Amygdala (tissue), 56 donors: ENCODE measurements around the gene CYP4F2.
A peak's percentile ranks its signal among the peaks of the same experiment; 100 is the strongest.
"Not testable (repeated sequence)": the region's sequence is repeated elsewhere in the genome, so short reads cannot be mapped to it uniquely, and the experiment has no call there.

Experiments
- DNase-seq, 56 donors: peaks; one replicate each; lab custom pipeline; 2025; lab: John Stamatoyannopoulos, UW

The CYP4F2 gene

GRCh38 chr19:15862444-15862843 is 35.4 kb downstream of the CYP4F2 start:
- no peak for DNase-seq

- DNase-seq = no peak
Measured at GRCh38 chr19:15860522-15860921, 37.4 kb downstream of the CYP4F2 start.

- DNase-seq = no peak
Measured at GRCh38 chr19:15859187-15859586, 38.7 kb downstream of the CYP4F2 start.

GRCh38 chr19:15850385-15850784 is 47.5 kb downstream of the CYP4F2 start:
- no peak for DNase-seq

- DNase-seq = no peak
Measured at GRCh38 chr19:15846923-15847322, 51.0 kb downstream of the CYP4F2 start.

- DNase-seq = not testable (repeated sequence)
Measured at GRCh38 chr19:15843894-15844222, 54.0 kb downstream of the CYP4F2 start.

- no peak for DNase-seq
Measured at GRCh38 chr19:15843203-15843893, 54.5 kb downstream of the CYP4F2 start.

GRCh38 chr19:15841875-15842569 is 55.9 kb downstream of the CYP4F2 start:
- DNase-seq = no peak

- no peak for DNase-seq
Measured at GRCh38 chr19:15840833-15841232, 57.0 kb downstream of the CYP4F2 start.

- DNase-seq = not testable (repeated sequence)
Measured at GRCh38 chr19:15839888-15840287, 58.0 kb downstream of the CYP4F2 start.

- DNase-seq = no peak
Measured at GRCh38 chr19:15838351-15838750, 59.5 kb downstream of the CYP4F2 start.

GRCh38 chr19:15837221-15837731 is 60.6 kb downstream of the CYP4F2 start:
- peak in 3 of 56 donors; percentile 22 to 51 (median 35) for DNase-seq

GRCh38 chr19:15836330-15837220 is 61.3 kb downstream of the CYP4F2 start:
- DNase-seq = peak; percentile 22 to 97 (median 91)

GRCh38 chr19:15835565-15836329 is 62.1 kb downstream of the CYP4F2 start:
- DNase-seq = peak in 1 of 56 donors; percentile 22

- DNase-seq = not testable (repeated sequence)
Measured at GRCh38 chr19:15834232-15834631, 63.6 kb downstream of the CYP4F2 start.

GRCh38 chr19:15831626-15832025 is 66.2 kb downstream of the CYP4F2 start:
- no peak for DNase-seq

GRCh38 chr19:15829786-15830185 is 68.1 kb downstream of the CYP4F2 start:
- no peak for DNase-seq

GRCh38 chr19:15829306-15829698 is 68.6 kb downstream of the CYP4F2 start:
- DNase-seq = no peak

- not testable (repeated sequence) for DNase-seq
Measured at GRCh38 chr19:15828611-15829305, 69.1 kb downstream of the CYP4F2 start.
